Measurements from ENCODE around the gene VARS1.

- TF ChIP-seq, protein P1, sequence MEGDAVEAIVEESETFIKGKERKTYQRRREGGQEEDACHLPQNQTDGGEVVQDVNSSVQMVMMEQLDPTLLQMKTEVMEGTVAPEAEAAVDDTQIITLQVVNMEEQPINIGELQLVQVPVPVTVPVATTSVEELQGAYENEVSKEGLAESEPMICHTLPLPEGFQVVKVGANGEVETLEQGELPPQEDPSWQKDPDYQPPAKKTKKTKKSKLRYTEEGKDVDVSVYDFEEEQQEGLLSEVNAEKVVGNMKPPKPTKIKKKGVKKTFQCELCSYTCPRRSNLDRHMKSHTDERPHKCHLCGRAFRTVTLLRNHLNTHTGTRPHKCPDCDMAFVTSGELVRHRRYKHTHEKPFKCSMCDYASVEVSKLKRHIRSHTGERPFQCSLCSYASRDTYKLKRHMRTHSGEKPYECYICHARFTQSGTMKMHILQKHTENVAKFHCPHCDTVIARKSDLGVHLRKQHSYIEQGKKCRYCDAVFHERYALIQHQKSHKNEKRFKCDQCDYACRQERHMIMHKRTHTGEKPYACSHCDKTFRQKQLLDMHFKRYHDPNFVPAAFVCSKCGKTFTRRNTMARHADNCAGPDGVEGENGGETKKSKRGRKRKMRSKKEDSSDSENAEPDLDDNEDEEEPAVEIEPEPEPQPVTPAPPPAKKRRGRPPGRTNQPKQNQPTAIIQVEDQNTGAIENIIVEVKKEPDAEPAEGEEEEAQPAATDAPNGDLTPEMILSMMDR (IDR thresholded peaks at IDR 0.05; ENCODE audit: low read depth, low read length) = no peak
- no peak for TF ChIP-seq EZH2phosphoT487 (IDR thresholded peaks at IDR 0.05; ENCODE audit: low read depth)
Observed at GRCh38 chr6:31819871-31820299, 24.3 kb upstream of the VARS1 start.
